NCI-H510A treated with DMSO at 0.1 percent for 48 hours (cell line): ENCODE results near the gene PRKAR2B.
A peak's percentile ranks its signal among the peaks of the same experiment; 100 is the strongest.
"Not testable (repeated sequence)": the region's sequence is repeated elsewhere in the genome, so short reads cannot be mapped to it uniquely, and the experiment has no call there.

Experiments
- DNase-seq: peaks from one replicate; lab custom pipeline; 2025; lab: John Stamatoyannopoulos, UW

Gene PRKAR2B

DNA sequence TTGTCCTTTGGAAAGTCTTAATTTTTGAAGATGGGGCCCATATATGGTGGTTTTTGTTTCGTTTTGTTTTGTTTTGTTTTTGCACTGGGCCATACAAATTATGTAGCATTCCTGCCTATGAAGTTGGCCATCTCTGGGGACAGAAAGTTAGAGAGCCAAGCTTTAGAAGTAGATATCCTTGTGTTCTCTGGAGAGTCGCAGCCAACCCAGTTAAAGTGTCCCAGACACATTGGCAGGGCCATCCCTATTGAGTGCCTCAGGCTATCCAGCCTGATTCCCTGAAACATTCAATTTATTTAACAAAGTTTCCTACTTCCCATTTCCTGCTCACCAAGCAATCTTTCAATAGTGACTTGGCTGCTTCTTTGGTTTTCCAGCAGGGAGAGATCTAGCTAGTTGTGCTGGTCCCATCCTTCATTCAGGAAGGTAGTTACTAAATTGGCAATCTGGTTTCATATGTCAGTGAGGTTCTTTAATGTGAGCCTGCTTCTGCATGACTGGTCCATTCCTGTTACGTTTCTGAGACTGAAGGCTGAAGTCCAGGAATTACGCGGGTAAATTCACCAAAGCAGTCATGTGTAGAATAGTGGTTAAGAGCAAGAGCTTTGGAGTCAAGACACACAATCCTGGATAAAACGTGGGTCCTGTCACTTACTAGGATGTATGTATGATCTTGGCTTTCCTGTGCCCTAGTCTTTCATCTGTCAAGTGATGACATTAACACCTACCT lies 75.0 kb downstream of the PRKAR2B start:
- no peak for DNase-seq

DNA sequence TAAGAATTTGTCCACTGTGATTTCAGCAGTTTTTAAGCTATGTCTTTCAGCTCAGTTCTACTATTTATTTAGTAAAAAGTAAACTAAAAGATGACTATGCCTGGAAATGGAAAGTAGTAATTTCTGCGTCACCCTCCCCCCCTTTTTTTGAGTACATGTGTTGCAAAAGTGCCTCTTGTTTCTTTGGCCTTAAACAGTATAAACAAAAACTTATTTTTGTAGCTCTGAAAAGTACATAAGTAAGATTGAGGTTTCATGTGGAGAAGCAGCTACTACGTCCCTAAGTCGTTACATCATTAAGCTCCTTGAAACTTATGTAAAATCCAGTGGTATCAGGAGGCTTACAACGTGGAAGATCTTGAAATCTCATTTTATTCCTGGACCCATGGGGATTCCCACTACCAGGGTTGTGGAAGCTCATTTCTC lies 78.0 kb downstream of the PRKAR2B start:
- no peak for DNase-seq

DNA sequence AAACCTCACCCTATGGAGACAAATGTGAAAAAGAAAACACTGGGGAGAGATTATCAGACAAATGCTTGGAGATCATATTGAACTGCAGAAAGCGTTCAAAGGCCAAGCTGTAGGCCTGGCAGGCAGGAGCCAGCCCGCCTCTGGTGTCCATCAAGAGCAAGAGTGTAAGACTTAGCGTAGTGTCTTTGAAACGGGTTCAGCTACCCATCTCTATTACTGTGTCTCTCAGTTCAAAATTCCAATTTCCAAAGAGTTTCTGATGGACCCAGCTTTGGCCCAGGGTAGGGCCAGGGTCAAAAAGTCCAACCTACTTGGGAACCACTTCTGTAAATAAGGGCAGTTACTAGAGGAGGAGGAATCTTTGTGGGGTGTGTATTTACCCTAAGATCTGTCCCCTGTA lies 78.9 kb downstream of the PRKAR2B start:
- no peak for DNase-seq

DNA sequence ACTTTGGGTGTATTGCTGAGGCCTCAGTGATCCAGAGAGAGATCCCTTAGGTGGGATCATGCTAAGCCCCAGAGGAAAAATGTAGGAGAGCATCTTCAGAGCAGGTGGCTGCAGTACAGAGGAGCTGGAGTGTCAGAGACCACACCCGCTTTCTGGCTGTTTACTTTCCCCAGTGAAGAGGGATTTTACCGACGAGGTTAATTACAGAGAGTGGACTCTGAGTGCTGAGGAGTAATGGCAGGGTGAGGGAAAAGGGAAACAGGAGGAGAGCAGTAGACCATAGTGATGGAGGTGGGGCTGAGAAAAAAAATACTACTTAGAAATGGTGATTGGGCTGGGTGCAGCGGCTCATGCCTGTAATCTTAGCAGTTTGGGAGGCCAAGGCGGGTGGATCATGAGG lies 81.0 kb downstream of the PRKAR2B start:
- DNase-seq, result peak; percentile 85

DNA sequence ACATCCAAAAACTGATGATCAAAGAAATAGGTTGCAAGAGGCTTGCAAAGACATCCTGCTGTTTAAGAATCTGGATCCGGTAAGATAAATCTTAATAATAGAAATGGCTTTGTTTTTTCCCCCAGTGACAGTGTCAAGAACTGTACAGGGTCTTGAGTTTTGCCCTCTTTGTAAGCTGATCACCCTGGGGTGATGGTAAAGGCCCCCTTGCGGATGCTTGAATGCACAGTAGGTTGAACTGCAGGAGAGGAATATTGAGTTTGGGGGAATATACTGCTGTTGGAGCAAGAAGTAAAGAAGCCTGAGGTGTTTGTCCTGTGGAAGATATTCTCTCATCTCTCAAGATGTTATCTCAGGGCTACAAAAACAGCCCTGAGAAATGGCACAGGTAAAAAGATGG lies 83.7 kb downstream of the PRKAR2B start:
- DNase-seq, result no peak

DNA sequence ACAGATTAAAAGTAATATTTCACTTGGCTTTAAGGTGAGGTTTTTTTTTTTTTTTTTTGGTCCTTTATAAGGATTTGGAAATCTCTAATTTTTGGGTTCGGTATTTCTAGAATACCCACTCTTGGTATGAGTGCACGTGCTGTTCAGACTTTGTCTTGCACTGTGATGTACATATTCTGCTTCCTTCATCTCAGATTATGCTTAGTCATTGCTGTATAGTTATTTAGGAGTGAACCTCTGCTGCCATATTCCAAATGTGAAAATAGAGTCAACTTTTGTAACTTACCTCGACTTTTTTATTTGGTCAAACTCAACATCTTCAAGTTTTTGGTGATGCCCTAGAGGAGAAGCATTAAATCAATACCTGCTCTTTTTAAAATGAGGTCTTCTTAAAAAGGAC lies 84.2 kb downstream of the PRKAR2B start:
- DNase-seq, result no peak

DNA sequence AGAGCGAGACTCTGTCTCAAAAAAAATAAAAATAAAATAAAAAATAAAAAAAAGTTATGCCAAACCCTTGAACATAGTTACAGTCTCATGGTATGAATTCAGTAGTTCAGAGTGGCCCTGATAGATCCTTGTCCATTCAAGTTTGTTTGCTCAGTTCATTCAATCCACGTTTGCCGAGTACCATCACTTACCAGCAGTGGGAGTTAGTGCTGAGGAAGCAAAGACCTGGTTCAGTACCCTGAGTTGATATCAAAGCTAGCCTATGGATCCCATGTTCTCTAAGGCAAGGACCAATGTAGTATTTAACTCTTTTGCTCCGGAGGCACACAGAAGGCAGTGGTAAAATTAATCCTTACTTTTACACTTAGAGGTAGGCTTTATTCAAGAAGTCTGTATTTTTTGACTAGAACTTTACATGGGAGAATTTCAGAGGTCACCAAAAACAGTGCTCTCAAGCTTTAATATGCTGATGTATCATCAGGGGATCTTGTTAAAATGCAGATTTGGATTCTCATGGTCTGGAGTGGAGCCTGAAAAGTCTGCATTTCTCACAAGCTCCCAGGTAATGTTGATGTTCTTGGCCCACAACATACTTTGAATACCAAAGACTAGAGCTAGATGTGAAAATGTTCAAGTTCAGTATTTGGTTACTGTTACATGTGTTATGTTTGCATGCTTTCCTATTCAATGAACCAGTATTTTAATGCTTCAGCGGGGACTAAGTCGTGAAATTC lies 86.1 kb downstream of the PRKAR2B start:
- peak; percentile 4 for DNase-seq

DNA sequence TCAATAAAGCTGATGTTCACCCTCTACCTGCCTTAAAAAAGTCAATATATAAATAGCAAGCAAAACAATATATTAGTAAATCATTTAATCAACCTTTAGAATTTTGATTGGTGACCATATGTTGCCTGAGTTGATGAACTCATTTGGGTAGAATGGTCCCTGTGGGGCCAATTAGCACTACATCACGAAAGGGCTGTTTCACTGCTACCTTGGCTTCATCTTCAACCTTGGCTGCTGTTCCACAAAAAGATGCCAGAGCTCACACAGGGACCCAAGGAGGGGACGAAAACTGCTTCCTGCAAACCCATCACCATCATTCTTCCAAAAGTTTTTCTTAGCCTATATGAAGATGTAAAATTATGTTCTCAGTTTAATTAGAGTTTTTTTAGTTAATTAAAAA lies 88.9 kb downstream of the PRKAR2B start:
- DNase-seq, result no peak

DNA sequence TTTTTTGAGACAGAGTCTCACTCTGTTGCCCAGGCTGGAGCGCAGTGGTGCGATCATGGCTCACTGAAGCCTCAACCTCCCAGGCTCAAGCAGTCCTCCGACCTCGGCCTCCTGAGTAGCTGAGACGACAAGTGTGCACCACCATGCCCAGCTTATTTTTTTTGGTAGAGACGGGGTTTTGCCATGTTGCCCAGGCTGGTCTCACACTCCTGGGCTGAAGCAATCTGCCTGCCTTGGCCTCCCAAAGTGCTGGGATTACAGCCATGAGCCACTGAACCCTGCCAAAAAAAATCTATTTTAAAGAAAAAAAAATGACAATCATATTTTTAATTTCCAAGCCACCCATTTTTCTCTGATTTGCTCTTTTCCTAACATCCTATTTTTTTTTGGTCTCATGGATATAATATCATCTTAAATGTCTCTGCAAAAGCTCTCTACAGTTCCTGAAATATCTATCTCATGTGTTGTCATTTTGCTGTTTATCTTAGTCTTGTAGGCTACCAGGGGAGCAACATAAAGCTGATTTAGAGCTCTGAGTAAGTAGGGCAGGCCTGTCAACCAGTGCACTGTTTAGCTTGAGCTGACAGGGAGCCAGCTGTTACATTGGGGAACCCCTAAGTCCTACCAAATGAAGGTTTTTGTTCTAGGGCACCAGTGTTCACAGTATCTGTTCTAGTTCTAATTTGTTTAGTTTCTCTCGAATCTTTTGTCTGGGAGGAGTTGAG lies 94.4 kb downstream of the PRKAR2B start:
- DNase-seq, result no peak

DNA sequence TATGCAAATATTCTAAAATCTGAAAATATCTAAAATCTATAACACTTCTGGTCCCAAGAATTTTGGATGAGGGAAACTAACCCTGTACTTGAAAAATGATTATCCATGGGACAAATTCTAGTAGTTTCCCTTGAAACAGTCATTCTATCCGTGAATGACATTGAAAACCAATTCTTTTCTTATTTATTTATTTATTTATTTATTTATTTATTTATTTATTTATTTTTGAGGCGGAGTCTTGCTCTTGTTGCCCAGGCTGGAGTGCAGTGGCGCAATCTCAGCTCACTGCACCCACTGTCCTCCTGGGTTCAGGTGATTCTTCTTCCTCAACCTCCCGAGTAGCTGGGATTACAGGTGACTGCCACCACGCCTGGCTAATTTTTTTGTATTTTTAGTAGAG lies 99.4 kb downstream of the PRKAR2B start:
- not testable (repeated sequence) for DNase-seq

DNA sequence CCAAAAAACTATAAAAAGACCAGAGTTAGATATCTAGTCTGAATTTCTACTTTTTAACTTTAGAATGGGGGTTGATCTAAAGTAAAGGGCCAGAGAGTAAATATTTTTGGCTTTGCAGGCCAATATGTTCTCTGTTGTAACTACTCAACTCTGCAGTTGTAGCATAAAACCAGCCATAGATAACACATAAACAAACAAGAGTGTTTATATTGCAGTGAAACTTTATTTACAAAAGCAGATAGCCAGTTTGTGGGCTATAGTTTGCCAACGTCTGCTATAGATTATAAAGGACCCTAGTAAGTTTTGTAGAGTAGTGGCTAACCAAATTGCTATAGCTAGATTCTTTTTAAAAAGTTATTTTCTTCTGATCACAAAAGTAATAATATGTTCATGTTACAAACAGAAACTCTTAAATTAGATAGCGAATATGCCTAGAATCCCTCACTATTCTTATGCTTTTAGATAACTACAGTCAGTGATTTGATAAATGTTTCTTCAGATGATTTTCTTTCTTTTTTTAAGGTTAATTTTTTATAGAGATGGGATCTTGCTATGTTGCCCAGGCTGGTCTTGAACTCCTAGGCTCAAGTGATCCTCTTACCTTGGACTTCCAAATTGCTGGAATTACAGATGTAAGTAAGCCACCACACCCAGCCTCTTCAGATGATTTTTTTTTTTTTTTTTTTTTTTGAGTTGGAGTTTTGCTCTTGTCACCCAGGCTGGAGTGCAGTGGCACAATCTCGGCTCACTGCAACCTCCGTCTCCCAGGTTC lies 100.7 kb downstream of the PRKAR2B start:
- no peak for DNase-seq

DNA sequence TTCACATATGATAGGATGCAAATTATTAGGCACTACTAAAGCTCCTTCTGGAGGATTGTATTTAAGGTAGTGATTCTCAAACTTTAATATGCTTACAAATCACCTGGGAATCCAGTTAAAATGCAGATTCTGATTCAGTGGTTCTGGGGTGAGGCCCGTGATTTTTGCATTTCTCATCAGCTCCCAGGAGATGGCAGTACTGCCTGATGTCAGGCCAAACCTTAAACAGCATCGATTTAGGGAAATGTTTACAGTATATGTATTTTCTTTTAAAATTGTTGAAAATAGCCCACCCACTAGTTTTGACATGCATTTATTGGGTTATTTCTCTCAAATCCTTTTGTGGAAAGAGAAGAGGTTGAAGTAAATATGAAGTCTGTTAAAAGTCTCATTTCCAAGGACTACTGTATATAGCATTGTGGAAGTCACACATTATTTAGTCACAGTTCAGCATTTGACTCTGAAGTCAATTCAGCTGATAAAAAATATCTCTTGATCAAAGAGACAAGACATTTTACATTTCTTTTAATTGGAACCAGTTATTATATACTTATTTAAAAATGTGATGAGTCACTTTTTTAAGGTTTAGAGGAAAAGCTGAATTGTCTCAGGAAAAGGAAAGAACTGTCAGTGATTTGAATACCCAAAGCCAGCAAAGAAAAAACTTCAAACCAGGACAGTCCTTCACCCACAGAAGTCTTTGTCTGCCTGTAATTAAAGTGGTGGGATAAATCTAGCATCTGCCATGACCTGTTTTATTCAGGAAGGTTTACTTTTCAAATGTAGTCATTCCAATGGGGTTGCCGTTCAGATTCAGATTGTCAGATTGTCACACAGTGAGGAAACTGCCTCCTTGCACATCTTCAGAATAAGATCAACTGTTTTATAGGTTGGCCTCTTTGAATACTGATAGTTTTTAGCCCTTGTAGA lies 103.2 kb downstream of the PRKAR2B start:
- DNase-seq, result peak; percentile 8

DNA sequence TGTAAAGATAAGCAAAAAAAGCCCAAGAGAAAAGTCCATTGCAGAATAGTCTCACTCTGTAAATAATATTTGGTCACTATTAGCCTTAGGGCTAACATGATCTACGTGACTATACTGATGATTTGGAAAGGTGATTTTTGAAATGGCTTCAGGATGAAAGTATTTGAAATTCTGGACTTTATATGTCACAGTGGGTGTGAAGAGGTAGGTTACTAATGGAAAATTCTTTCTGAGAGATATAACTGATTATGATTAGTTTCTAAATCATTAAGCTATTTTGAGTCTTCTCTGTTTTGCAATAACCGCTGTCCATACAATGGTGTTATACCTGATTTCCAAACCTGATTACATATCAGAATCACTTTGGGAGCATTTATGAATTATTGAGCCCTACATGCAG lies 104.2 kb downstream of the PRKAR2B start:
- no peak for DNase-seq

DNA sequence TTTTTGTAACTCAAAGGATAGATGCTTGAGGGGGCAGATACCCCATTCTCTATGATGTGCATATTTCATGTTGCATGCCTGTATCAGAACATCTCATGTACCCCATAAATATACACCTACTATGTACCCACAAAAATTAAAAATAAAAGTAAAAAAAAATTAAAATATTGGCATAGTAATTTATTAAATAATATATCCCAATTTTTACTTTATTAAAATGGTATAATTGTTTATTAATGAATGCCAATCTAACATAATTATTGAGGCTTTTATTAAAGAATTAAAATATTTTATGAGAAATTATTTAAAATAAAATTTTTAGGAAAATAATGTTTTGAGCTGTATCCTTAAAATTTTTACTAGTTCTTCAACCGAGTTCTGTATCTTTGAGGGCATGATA lies 105.4 kb downstream of the PRKAR2B start:
- DNase-seq, result no peak

DNA sequence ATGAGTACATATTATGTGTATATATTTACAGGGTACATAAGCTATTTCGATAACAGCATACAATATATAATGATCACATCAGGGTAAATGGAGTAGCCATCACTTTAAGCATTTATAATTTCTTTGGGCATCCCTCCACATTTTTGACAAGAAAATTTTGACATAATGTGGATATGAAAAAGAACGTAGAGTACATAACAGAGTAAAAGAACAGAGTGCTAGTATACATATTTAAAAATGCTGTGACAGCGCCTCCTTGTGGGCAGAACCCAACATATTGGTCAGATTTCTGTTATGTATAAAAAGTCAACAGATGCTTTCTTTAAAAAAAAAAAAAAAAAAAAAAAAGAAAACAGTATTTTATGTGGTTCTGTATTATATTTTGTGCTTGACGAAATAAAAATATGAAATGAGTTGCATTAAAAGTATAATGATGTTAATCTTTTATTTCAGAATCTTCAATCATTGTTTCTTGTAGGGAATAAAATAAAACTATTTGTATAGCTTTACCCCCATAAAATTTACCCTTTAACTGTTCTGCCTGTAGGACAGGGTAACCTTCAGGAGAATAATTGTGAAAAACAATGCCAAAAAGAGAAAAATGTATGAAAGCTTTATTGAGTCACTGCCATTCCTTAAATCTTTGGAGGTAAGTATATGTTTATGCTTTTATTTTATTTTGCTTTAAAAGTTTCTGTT lies 106.0 kb downstream of the PRKAR2B start:
- DNase-seq, result peak; percentile 34

DNA sequence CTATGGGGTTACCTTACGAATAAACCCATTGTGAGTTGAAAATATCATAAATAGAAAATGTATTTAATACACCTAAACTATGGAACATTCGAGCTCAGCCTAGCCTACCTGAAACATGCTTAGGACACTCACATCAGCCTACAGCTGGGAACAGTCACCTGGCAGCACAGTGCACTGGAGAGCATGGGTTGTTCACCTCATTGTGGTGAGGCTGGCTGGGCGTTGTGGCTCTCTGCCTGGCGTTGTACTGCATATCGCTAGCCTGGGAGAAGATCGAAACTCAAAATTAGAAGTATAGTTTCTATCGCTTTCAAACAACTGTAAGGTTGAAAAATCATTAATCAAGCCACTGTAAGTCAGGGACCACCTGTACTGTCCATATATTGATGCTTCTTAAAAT lies 107.0 kb downstream of the PRKAR2B start:
- DNase-seq, result no peak

DNA sequence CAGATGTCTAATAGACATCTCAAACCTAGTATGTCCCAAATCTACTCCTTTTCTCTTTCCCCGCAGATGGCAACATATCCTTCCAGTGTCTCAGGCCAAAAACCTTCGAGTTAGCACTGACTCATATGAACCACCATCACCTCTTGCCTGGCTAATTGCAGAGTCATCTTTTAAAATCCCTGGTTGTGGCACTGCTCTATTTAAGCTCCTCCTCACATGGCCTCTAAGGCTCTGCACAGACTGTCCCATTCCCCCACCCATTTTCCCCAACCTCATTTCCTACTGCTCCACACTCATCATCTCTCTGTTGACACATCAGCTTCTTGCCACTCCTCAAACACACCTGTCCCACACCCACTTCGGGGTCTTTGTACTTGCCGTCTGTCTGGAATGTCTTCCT lies 107.5 kb downstream of the PRKAR2B start:
- DNase-seq, result no peak

DNA sequence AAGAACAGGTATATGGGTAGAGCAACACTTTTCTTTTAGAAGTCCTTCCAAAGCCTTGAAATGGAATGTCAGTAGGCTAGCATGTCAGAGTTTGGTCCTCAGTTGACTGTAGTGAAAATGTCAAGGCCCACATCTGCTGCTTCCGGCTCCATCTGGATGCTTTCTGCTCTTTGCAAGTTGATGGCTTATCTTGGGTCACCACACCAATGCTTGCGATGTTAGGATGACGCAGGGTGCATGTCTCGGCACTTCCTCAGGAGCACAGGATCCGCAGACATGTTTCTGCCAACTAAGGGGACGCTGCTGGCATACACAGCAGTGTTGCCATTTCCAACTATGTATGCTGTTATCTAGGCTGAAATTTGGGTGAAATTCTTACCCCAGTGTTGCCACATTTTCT lies 110.3 kb downstream of the PRKAR2B start:
- DNase-seq, result no peak

DNA sequence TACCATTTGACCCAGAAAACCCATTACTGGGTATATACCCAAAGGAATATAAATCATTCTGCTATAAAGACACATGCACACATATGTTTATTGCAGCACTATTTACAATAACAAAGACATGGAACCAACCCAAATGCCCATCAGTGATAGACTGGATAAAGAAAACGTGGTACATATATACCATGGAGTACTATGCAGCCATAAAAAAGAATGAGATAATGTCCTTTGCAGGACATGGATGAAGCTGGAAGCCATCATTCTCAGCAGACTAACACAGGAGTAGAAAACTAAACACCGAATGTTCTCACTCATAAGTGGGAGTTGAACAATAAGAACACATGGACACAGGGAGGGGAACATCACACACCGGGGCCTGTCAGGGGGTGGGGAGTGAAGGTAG lies 111.2 kb downstream of the PRKAR2B start:
- DNase-seq, result not testable (repeated sequence)

DNA sequence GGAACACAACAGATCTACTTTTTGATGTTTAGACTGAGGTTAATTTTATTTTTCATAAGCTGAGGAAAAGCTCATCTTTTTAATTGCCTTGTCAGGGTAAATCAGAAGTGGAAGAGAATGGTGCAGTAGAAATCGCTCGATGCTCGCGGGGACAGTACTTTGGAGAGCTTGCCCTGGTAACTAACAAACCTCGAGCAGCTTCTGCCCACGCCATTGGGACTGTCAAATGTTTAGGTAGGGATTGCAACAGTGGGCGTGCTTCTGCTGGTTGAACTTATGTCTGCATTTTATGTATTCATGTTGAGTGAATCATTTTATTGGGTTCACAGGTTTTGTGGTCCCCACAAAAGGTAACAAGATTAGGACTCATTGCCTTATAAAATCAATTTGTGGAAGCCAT lies 112.6 kb downstream of the PRKAR2B start:
- DNase-seq, result no peak

DNA sequence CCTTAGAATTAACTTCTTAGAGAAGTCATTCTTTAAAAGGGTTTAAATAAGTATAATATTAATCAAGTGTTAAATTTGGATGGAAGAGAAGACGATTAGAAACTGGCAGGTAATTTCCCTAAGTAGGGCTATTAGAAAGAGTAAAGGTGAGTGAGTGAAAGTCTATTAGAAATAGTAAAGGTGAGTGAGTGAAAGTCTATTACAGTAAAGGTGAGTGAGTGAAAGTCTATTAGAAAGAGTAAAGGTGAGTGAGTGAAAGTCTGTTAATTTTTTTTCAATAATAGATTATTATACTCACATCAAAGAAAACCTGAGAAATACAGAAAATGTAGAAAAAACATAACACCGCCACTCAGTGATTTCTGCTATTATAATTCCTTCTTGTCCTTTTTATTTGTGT lies 113.5 kb downstream of the PRKAR2B start:
- no peak for DNase-seq
